Measurements from ENCODE around the gene IRF2BP2.
"Not testable (repeated sequence)": the region's sequence is repeated elsewhere in the genome, so short reads cannot be mapped to it uniquely, and the experiment has no call there.

Gene IRF2BP2

DNA sequence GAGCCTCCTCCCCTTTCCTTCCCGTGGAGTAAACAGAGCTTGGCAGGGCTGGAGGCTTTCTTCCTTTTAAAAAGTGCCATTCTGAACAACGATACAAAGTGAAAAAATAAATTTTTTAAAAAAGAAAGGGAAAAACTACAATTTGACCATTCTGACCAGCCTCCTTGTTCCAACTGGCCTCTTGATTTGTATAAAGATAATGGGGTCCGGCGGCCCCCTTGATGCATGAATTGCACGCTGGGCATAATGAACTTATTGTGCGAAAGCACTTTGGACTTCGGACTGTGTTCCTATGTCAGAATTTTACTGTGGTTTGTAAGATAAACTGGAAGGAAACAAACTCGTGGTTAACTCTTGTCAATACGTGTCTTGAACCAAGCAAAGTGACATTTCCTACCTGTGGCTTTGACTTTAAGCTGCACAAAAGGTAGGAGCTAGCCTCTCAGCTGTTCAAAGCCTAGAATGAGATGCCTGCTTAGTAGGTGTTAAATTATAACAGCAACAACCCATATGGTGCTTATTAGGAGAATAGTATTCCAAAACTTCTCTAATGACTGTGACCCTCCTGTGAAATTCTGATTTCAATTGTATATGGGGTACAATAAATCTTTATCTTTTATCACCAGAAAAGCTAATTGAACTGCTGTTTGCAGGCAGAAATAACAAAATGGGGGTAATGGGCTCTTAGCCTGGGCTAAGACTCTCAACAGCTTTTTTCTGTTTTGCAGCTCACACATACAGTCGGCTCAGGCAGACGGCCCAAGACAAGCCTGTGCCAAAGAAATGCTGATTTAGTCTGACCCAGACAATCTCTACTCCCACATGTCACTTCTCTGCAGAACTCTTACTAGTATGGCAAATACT, 9.3 kb downstream of the IRF2BP2 start:
- no peak for DNase-seq

DNA sequence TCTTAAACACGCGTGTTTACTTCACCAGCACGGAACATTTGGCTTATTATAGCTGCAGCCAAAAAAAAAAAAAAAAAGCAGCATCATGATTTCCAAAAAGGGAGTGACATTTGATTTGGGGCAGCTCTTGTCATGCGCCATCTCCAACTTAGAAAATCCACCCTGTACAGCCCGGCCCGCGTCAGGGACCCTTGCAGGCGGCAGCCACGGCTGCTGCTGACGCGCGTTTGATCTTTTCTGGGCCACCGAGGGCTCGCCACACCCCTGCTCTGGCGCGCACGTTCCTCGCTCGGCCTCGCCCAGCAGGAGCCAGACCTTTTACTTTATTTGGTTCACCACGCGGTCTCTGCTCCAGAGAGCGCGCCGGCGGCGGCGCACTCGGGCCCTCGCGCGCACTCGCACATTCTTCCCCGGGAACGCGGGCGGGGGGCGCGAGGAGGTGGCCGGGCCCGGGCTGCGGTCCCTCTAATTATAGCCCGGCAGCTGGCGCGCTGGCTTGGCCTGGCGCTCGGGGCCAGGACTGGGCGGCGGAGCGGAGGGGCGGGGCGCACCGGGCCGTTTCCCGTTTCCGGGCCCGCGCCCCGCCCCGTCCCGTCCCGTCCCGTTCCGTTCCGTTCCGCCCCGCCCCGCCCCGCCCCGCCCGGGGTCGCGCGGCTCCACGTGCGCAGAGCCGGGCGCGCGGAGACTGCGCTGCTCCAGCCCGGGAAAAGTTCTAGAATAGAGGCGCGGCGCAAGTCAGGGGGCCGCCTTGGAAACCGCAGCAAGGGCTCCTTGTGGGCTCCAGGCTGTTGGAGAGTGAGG, 10.2 kb downstream of the IRF2BP2 start:
- DNase-seq = peak; percentile 81

DNA sequence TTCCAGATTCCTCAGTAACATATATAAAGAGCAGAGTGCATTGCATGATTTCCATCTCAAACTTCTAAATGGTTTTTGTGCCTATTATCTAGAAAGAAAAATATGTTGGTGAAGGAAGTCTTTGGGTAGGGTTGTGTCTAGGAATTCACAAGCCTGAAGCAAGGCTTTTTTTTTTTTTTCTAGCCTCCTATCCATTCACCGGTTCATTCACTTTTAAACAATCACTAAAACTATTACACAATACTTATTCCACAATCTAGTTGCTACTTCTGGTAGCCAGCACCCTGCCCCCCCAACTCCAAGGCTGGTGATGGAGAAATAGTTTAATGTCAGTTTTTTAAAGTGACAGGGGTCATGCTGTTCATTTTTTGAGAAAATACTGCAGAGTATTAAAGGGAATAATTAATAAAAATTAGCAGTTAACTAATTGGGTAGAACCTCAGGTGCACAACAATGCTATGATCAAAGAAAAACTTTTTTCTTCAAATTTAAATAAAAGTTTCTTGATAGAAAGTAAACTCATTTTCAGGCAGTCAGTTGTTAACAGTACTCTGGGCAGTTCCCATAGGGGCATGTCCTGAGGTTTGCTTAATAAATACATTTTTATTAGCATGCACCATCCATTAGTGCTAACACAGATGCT, 10.9 kb downstream of the IRF2BP2 start:
- DNase-seq = no peak

DNA sequence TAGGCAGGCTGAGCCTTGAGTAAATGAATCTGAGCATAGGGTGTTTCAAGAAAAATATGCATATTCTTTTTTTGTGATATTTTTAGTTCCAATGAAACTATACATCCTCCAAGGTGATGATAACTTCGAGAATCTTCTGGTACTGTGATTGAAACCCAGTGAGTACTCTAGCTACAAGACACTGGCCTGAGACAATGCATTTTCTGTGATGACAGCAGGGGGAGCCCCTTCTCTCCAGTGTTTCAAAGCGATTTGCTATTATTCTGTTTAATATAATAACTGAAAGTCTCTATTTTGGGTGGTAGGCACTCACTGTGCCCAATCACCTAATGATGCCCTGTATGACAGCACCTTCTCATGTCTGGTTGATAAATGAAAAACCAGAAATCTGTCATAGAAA, 12.1 kb downstream of the IRF2BP2 start:
- peak; percentile 66 for DNase-seq

DNA sequence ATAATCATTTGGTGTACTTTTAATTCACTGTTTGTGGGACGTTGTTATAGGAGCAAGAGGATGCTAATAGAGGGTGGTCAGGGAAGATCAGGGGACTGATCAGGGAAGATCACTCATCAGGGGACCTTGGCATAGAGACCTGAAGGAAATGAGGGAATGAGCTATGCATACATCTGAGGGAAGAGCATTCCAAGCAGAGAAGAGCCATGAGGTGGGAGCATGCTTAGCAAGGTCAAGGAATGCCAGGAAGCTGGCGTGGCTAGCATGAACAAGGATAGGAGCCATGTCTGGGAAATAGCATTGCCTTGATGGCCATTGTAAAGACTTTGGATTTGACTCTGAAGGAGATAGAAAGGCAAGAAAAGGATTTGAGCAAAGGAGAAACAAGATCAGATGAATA, 14.1 kb downstream of the IRF2BP2 start:
- no peak for DNase-seq

DNA sequence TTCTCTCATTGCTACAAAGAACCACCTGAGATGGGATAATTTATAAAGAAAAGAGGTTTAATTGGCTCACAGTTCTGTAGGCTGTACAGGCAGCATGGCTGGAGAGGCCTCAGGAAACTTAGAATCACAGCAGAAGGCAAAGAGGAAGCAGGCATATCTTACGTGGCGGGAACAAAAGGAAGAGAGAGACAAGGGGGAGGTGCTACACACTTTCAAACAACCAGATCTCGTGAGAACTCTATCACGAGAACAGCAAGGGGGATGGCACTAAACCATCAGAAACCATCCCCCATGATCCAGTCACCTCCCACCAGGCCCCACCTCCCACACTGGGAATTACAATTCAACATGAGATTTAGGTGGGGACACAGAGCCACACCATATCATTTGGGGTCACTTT, 15.4 kb downstream of the IRF2BP2 start:
- not testable (repeated sequence) for DNase-seq

DNA sequence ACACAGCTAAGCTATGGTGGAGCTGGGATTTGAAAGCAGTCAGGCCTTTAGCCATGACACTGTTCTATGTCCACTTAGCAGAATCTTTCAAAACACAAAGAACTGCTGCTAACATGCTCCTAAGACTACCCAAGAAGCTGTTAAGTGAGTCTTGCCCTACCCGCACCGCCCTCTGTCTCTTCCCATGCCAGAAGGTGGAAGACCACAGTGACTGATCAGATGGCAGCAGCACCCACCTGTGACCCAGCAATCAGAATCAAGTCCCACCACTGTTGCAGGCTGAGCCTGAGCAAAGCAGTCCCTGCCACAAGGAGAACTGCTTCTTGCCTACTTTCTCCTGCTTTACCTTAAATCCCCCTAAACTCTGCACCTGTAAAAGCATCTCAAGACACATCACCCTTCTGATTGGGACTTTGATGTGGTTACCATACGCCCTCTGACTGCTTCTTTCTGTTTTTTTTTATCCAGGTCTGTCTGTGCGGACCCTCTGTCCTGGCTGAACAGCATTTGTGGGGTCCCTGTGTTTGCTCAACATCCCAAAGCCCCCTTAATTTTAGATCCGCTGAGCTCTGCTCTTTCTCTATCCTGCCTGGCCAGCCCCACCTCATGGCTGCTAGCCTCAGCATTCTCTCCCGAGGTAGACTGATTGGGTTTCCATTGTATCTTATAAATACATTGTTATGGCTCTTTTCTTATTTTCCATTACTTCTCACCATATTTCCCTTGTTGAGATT, 16.0 kb downstream of the IRF2BP2 start:
- DNase-seq = no peak

DNA sequence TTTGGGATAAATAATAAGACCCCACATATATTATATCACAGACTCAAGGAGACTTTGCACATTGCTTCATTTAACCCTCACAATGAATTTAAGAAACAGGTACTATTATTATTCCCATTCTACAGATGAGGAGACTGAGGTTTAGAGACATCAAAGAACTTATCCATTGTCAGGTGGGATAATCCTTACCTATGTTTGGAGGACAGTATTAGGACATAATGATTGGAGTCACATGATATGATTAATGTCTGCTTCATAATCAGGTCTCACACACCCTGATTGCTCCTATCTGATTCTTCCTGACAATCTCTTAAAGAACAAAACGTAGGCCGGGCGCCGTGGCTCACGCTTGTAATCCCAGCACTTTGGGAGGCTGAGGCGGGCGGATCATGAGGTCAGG, 16.9 kb downstream of the IRF2BP2 start:
- no peak for DNase-seq

DNA sequence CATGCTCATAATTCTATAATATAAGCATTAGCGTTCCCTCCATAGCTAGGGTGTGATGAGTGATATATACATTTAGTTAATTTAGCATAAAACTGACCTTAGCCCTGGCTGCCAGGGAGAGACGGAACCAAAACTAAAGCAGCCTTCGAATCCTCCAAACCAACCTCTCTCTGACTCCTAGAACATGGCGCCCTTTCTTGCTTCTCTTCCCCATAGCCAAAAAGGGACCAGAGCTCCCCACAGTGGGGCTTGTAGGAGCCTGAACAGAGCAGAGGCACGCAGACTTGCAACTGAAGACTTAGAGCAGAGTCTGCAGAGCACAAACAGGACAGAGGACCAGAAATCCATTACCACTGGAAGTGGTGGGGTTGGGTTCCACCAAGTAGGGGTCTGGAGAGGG, 17.7 kb downstream of the IRF2BP2 start:
- DNase-seq = no peak

DNA sequence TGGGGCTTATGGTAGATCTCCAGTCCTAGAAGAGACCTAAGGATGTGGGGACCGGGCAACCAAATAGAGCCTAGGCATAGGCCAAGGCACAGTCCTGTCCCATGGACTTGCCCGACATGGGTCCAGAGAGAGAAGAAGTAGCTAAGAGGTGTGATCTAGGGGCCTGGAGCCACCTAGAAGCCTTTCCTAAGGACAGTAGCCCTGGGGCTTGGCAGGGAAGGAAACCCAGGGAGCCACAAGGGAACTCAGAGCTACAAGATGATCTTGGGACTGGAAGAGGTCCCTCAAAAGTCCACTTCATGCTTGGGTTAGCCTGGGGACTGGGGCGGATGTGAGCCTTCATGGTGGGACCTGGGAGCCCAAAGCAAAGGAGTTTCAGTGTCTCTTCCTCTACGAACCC, 18.8 kb downstream of the IRF2BP2 start:
- DNase-seq = no peak

DNA sequence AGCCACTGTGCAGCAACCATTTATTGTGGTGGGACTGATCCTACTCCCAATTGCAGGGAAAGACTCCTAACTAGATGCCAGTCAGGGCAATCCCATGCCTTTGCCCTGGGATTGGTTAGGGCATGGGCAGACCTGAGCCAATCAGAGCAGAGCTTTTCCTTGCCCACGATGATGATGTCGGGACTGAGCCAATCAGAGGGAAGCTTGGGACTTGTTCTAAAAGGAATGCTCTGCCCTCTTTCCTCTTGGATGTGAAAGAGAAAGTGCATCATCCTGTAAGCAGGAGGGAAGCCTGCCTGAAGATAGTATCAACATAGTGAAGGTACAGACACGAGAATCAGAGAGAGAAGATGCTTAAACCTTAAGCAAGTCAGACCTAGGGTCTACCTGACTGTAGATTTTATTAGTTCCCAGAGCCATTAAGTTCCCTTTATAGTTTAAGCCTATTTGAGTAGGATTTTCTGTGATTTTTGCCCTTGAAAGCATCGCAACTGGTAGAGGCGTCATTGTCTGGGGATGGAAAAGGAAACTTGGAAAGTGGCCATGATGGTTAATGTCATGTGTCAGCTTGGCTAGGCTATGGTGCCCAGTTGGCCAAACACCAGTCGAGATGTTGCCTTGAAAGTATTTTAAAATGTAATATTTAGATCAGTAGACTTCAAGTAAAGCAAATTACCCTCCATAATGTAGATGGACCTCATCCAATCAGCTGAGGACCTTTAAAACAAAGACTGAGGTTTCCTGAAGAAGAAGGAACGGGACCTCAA, 19.9 kb downstream of the IRF2BP2 start:
- DNase-seq = no peak

DNA sequence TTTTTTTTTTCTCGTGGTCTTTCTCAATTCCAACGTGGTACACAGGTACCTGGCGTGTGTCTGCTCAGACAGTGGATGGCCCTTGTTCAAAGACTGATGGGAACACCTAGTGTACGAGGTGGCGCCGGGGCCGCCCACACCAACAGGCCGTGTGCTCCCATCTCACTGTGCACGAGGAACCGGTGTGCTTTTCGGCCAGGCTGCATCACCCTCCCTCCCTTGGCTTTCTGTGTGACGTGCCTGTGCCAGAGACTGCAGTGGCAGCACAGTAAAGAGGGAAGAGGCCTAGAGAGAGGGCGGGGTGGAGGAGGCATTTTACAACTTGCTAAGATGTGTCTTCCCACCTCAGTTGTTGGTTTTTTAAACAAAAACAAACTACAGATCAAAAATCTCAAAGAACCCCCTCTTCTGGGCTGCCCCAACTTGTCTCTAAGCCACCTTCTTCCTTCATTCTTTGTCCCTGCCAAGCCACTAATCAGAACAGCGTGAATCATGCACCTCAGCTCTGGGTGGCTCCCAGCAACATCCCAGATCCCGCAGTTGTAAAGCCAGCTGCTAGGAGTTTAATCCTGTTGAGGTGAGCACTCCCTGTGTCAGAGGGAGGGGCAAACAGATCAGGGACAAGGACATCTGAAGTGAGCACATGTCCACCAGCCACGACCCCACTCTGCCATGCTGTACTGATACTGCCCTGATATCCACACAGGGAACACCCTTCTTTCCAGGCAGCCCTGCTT, 20.7 kb downstream of the IRF2BP2 start:
- DNase-seq = no peak

DNA sequence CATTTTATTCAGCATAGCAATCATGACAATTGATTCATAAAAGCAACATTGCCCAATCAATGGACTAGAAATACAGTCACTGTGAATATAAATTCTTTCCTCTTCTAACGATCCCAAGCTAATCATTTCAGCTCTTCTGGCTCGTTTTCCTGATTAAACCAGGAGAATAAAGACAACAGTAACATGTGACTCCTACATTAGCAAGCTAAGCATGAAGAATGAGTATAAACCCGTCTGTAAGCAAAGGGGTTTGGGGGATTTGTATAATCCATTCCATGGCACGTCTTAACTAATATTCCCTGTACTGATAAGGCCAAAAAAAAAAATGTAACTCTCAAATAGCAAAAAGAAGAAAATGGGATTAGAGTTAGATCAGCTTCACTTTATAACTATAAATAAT, 21.6 kb downstream of the IRF2BP2 start:
- DNase-seq = no peak

DNA sequence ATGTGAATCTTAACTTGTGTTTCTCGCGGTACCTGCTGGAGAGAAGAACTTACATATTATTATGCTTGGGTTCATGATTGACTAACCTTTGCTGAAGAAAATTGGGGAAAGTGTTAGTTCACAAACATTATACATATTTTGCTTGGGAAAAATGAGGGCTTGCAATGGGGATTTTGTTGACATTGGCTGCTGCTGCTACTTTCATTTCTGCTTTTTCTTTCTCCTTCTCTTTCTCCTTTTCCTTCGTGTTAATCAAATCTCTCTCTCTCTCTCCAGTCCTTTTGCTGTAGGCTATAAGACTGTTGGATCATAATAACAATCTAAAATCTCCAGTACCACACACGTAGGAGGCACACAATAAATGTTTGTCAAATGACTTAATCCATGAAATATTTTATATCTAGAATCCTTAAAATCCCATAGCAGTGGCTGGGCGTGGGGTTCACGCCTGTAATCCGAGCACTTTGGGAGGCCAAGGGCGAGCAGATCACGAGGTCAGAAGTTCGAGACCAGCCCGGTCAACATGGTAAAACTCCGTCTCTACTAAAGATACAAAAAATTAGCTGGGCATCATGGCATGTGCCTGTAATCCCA, 23.0 kb downstream of the IRF2BP2 start:
- no peak for DNase-seq

DNA sequence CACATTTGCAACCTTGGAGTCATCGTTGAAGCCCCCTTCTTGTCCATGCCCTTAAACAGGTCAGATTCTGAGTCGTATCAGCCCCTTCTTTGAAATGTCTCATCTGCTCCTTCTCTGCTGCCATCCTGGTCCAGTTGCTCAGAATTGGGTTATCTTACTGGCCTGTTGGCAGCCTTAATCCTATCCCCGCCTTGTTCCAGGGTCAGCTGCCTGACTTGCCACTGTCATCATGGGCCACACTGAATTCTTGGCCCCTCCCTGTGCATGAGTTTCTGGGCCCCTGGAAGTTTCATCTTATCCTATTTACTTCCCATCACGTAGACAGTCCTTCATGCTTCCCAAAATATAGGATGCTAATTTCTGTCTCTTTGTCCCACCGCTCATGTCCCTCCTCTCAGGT, 23.7 kb downstream of the IRF2BP2 start:
- DNase-seq = no peak

DNA sequence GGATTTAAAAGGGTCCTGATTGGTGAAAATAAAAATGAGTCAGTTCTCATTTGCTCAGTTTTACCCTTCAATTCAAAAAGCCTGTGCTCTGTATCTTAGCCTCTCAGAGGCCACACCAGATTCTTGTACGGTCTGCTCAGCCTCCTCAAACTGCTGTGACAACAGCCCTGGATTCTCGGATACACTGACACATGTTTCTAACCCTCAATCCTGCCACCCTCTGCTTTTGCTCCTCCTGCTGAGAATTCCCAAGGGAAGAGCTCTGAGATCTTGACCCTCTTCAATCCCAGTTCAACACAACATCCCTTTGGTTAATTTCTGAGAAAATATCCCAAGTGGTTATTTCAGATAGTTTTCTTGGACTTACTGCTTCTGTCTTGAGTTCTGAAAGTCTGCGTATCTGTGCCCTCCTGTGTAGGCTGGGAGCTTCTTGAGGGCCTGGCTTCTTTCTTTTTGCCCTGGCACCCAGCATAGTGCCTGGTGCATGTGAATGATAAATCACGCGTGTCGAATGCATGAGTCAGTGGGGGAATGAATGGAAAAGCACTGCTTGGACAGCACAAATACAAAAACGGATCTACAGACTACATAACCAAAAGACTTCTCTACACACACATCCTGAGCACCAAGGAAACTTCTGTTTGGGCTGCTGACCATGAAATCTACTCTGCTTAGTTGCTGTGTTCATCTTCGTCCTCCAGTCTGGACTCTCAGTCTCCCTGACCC, 24.5 kb downstream of the IRF2BP2 start:
- DNase-seq = no peak

DNA sequence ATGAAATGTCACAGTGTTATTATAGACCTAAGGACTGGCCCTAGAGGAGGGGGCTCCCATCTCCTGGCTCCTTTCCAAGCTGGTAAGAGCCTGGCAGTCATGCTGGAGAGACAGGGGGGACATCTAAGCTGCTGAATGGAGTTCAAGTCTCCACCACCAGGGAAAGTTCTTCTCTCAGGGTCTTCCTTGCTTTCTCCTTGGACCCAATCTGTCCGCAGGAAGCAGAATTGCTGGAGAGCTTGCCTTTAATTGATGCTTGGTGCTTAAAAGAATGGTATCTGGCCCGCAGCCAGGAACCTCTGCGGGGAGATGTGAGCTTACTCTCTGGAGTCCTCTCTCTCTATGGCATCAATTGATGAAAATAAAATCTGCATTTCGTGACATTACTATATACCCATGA, 25.1 kb downstream of the IRF2BP2 start:
- DNase-seq = no peak

DNA sequence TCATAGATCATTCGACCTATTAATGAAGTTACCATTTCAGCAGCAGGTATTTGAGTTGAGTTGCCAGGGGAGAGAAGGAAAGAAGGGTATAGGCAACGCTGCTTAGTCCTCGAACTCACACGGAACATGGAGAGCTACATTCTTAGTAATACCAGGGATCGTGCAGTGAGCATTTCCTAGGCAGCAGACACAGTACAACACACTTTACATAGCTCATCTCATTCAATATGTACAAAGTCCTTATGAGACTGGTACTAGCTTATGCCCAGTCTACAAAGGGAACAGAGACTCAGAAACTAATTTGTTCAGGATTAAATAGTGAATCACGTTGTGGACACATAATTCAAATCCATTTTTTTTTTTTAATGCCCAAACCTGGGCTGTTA, 25.6 kb downstream of the IRF2BP2 start:
- no peak for DNase-seq

DNA sequence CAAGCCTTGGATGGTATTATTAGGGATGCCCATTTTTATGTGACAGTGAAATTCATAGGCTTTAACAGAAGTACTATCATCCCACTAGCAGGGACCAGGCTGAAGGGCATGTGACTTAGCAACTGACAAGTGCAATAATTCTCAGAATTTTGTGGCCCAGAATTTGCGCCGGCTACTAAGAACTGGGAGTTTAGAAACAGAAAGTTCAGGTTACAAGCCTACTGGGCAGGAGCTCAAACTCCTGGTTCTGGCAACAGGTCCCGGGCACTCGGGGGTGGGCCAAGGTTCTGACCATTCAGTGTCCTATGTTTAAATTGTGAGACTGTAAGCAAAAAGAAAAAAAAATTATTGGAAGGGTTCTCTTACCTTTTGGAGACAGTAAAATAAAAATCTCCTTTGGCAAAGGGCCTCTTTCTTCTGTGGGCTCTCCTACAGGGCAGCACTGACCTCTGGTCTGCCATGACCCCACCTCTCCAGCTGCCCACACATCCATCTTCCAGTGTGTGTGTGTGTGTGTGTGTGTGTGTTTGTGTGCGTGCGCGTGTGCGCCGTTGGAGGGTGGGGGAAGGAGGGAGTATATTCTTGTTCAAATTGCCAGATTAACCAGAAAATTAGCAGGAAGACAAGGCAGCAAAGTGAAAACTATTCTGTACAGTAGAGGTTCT, 26.1 kb downstream of the IRF2BP2 start:
- DNase-seq = no peak

All from CD4-positive, alpha-beta T cell treated with Interferon gamma for 1 hour (primary cell).